Fibroblast of lung (primary cell): ENCODE data around the gene DCAF8. TPM values are rescaled to one million over a fixed set of nuclear protein-coding genes. Genes with fewer than 3 reads are reported as not detected.

Experiments
- DNase-seq, 2 donors: peaks; one replicate each; pipeline versions ENCODE4 v3.0.0 to v3.0.0-alpha.2; 2010; ENCODE audit warnings: low read depth in 2 of 2
- H2AFZ ChIP-seq: 2 replicates; pipeline ENCODE4 v1.5.1; 2012; ENCODE audit warnings: low read length, control low read depth, inconsistent platforms
- H3K27ac ChIP-seq: 2 replicates; pipeline ENCODE4 v1.5.1; 2011; ENCODE audit warnings: low read length, control low read depth; ENCODE audit not compliant: insufficient read depth
- H3K27me3 ChIP-seq: 2 replicates; pipeline ENCODE4 v1.5.1; 2011; ENCODE audit warnings: mild to moderate bottlenecking, low read length; ENCODE audit not compliant: control insufficient read depth, insufficient read depth
- H3K36me3 ChIP-seq: 2 replicates; pipeline ENCODE4 v1.5.1; 2011; ENCODE audit warnings: low read length; ENCODE audit not compliant: control insufficient read depth, insufficient read depth
- H3K4me1 ChIP-seq: 2 replicates; pipeline ENCODE4 v1.5.1; 2011; ENCODE audit warnings: low read length; ENCODE audit not compliant: control insufficient read depth, insufficient read depth; ENCODE audit errors: extremely low read depth
- H3K4me2 ChIP-seq: 2 replicates; pipeline ENCODE4 v1.5.1; 2011; ENCODE audit warnings: low read length, control low read depth; ENCODE audit not compliant: insufficient read depth; ENCODE audit errors: extremely low read depth
- H3K4me3 ChIP-seq, 4 experiments: fragments of 200-600 bp in 1 of 4; sonication (generic) in 1 of 4; replicated peaks in 1 of 4; 2 replicates each; pipeline ENCODE4 v1.5.1; 2011 to 2016; ENCODE audit warnings: low read length in 4 of 4, low read depth in 3 of 4, mild to moderate bottlenecking in 3 of 4, control low read depth in 2 of 4, inconsistent platforms in 1 of 4, mixed read lengths in 1 of 4; ENCODE audit not compliant: insufficient read depth in 1 of 4; ENCODE audit errors: control extremely low read depth in 1 of 4
- H3K79me2 ChIP-seq: 2 replicates; pipeline ENCODE4 v1.5.1; 2012; ENCODE audit warnings: mild to moderate bottlenecking, low read length, inconsistent platforms; ENCODE audit not compliant: control insufficient read depth, insufficient read depth
- H3K9ac ChIP-seq: 2 replicates; pipeline ENCODE4 v1.5.1; 2011; ENCODE audit warnings: mild to moderate bottlenecking, low read length, control low read depth; ENCODE audit not compliant: insufficient read depth
- H3K9me3 ChIP-seq: 2 replicates; pipeline ENCODE4 v1.5.1; 2012; ENCODE audit warnings: low read depth, low read length; ENCODE audit not compliant: control insufficient read depth, insufficient read depth
- H4K20me1 ChIP-seq: 2 replicates; pipeline ENCODE4 v1.5.1; 2011; ENCODE audit warnings: low read length; ENCODE audit not compliant: control insufficient read depth, insufficient read depth; ENCODE audit errors: extremely low read depth
- CTCF ChIP-seq, 2 donors: IDR thresholded peaks in 1 of 2; conservative IDR thresholded peaks in 1 of 2; 1 replicate in 1 of 2; 2 replicates in 1 of 2; pipeline ENCODE4 v1.5.1; 2011 to 2012; ENCODE audit warnings: low read length in 2 of 2, control low read depth in 1 of 2, inconsistent platforms in 1 of 2, low read depth in 1 of 2, mild to moderate bottlenecking in 1 of 2
- EZH2 ChIP-seq: IDR thresholded peaks from 2 replicates; pipeline ENCODE4 v1.5.1; 2012; ENCODE audit warnings: low read length, control low read depth, mild to moderate bottlenecking; ENCODE audit errors: missing control alignments
- polyA plus RNA-seq, 2 donors: library from polyadenylated mRNA; depleted of rRNA in 1 of 2; stranded (reverse) in 1 of 2; unstranded in 1 of 2; fragments of >200 nt; gene quantifications; 2 replicates each; pipeline ENCODE4 v1.2.1, GENCODE V29; 2011 to 2012; ENCODE audit warnings: missing spikeins in 1 of 2
- total RNA-seq: library from RNA; depleted of rRNA; stranded (reverse); fragments of >200 nt; gene quantifications from 2 replicates; pipeline ENCODE4 v1.2.1, GENCODE V29; 2014

The DCAF8 gene
- total and polyA plus RNA-seq, 2 donors (not counting 1 experiment from before 2014, with no cell fraction given) = 72.6 to 89.8 TPM

GRCh38 chr1:160207771-160208556 is 54.4 kb downstream of the DCAF8 start:
- no peak overlapping the region for H2AFZ ChIP-seq
- peaks cover 36% of the 10 kb centered on the region for H3K4me1 ChIP-seq
- H3K9ac ChIP-seq = no peak overlapping the region
- H3K4me3 ChIP-seq = peak overlapping the region in 1 of 4 experiments; percentile 11
- TF ChIP-seq CTCF (conservative IDR thresholded peaks at IDR 0.05 in 1 of 2, IDR thresholded peaks at IDR 0.05 in 1 of 2; ENCODE audit: low read depth in 1 of 2, low read length in 2 of 2) (no peak), EZH2 (no peak)
- peak overlapping the region; percentile 97 for H3K27ac ChIP-seq
- H3K9me3 ChIP-seq = no peaks in the 10 kb centered on the region
- H3K36me3 ChIP-seq = peaks cover 35% of the 10 kb centered on the region
- DNase-seq = no peak
- H4K20me1 ChIP-seq = peaks cover 4% of the 10 kb centered on the region
- no peaks in the 10 kb centered on the region for H3K27me3 ChIP-seq
- peaks cover 62% of the 10 kb centered on the region for H3K79me2 ChIP-seq
- H3K4me2 ChIP-seq = peak overlapping the region; percentile 65

GRCh38 chr1:160207118-160207650 is 55.2 kb downstream of the DCAF8 start:
- peaks cover 29% of the 10 kb centered on the region for H3K36me3 ChIP-seq
- peaks cover 62% of the 10 kb centered on the region for H3K79me2 ChIP-seq
- peaks cover 36% of the 10 kb centered on the region for H3K4me1 ChIP-seq
- peak overlapping the region; percentile 97 for H3K27ac ChIP-seq
- TF ChIP-seq CTCF (conservative IDR thresholded peaks at IDR 0.05 in 1 of 2, IDR thresholded peaks at IDR 0.05 in 1 of 2; ENCODE audit: low read depth in 1 of 2, low read length in 2 of 2) (no peak), EZH2 (no peak)
- peak overlapping the region; percentile 97 for H3K4me2 ChIP-seq
- DNase-seq = no peak
- H3K9ac ChIP-seq = no peak overlapping the region
- H3K9me3 ChIP-seq = no peaks in the 10 kb centered on the region
- peaks cover 4% of the 10 kb centered on the region for H4K20me1 ChIP-seq
- no peaks in the 10 kb centered on the region for H3K27me3 ChIP-seq
- no peak overlapping the region for H2AFZ ChIP-seq
- H3K4me3 ChIP-seq = peak overlapping the region in 3 of 4 experiments; percentile 96 to 98 (median 98)

- H3K27ac ChIP-seq = peak overlapping the region; percentile 97
- H3K9ac ChIP-seq = peak overlapping the region; percentile 96
- H3K4me2 ChIP-seq = peak overlapping the region; percentile 97
- no peaks in the 10 kb centered on the region for H3K27me3 ChIP-seq
- H4K20me1 ChIP-seq = peaks cover 4% of the 10 kb centered on the region
- no peaks in the 10 kb centered on the region for H3K9me3 ChIP-seq
- no peak overlapping the region for H2AFZ ChIP-seq
- peaks cover 61% of the 10 kb centered on the region for H3K79me2 ChIP-seq
- DNase-seq = peak; percentile 74 to 93
- no peak for TF ChIP-seq CTCF (conservative IDR thresholded peaks at IDR 0.05 in 1 of 2, IDR thresholded peaks at IDR 0.05 in 1 of 2; ENCODE audit: low read depth in 1 of 2, low read length in 2 of 2)
- TF ChIP-seq EZH2 = no peak
- H3K4me3 ChIP-seq = peak overlapping the region; percentile 59 to 98 (median 97)
- H3K36me3 ChIP-seq = peaks cover 26% of the 10 kb centered on the region
- peaks cover 36% of the 10 kb centered on the region for H3K4me1 ChIP-seq
Measured at GRCh38 chr1:160206421-160207117, 55.8 kb downstream of the DCAF8 start.
